HG02623 (cell line): ENCODE data around the gene MAP3K21.

Experiments used
- ATAC-seq: cut with Tn5 transposase; IDR thresholded peaks from one replicate; pipeline ENCODE4 v1.9.1; 2021; ENCODE audit warnings: moderate library complexity; ENCODE audit not compliant: unreplicated experiment

The MAP3K21 gene

GRCh38 chr1:233432916-233433315 lies 105.4 kb downstream of the MAP3K21 start:
- ATAC-seq = no peak

- no peak for ATAC-seq
Measured at GRCh38 chr1:233433436-233434210, 106.1 kb downstream of the MAP3K21 start.
